K562 (cell line): ENCODE data around the gene FOS. TPM values are rescaled to one million over a fixed set of nuclear protein-coding genes. Genes with fewer than 3 reads are reported as not detected.

Source experiments
- BRCA1 ChIP-seq, 2 experiments: fragments of 450-650 bp in 1 of 2; sonication (generic) in 1 of 2; formaldehyde crosslinking in 1 of 2; IDR thresholded peaks; 2 replicates each; pipeline versions ENCODE4 v1.5.0 to v1.6.1; 2017 to 2020; ENCODE audit warnings: mild to moderate bottlenecking in 1 of 2, missing genetic modification reagents in 1 of 2
- BRD4 ChIP-seq: fragments of 200-600 bp; sonication (generic); IDR thresholded peaks from 2 replicates; pipeline ENCODE4 v1.6.1; 2017; ENCODE audit warnings: inconsistent platforms
- CAMTA2 ChIP-seq: fragments of 250-450 bp; sonication (Bioruptor Pico); conservative IDR thresholded peaks from 2 replicates; pipeline ENCODE4 v1.5.1; 2022
- MCM3 ChIP-seq: fragments of 450-650 bp; IDR thresholded peaks from 2 replicates; pipeline ENCODE4 v1.6.1; 2016
- MTA3 ChIP-seq: fragments of 450-650 bp; formaldehyde crosslinking; IDR thresholded peaks from 2 replicates; pipeline ENCODE4 v1.6.1; 2017; ENCODE audit warnings: mild to moderate bottlenecking, borderline replicate concordance
- NR1H2 ChIP-seq: sonication (generic); formaldehyde crosslinking; IDR thresholded peaks from 2 replicates; pipeline ENCODE4 v1.4.0; 2020; ENCODE audit warnings: mild to moderate bottlenecking, missing genetic modification reagents
- REST ChIP-seq, 2 experiments: fragments of 450-650 bp; formaldehyde crosslinking in 1 of 2; IDR thresholded peaks; 2 replicates each; pipeline versions ENCODE4 v1.4.0 to v1.6.1; 2014 to 2020; ENCODE audit warnings: mild to moderate bottlenecking in 2 of 2, borderline replicate concordance in 1 of 2, low read depth in 1 of 2
- SMARCA4 ChIP-seq: fragments of 450-650 bp; IDR thresholded peaks from 2 replicates; pipeline ENCODE4 v1.6.1; 2016
- SRSF7 ChIP-seq: fragments of 200-400 bp; formaldehyde crosslinking; optimal IDR thresholded peaks from 2 replicates; pipeline ENCODE3; 2017; ENCODE audit warnings: mild to moderate bottlenecking, low read depth, low read length
- ZMIZ1 ChIP-seq, 2 experiments: fragments of 150-350 bp in 1 of 2; IDR thresholded peaks; 2 replicates each; pipeline ENCODE4 v1.6.1; 2012 to 2016; ENCODE audit warnings: low read depth in 2 of 2, low read length in 2 of 2, mild to moderate bottlenecking in 1 of 2, moderate library complexity in 1 of 2
- ZNF274 ChIP-seq: IDR thresholded peaks from 2 replicates; pipeline ENCODE4 v1.6.1; 2011; ENCODE audit warnings: low read depth, mild to moderate bottlenecking, low read length, moderate library complexity, borderline replicate concordance
- polyA plus RNA-seq, 8 experiments: library from polyadenylated mRNA; depleted of rRNA in 4 of 8; stranded (reverse) in 5 of 8; unstranded in 3 of 8; fragments of >200 nt; fragmentation: Nextera tagmentation in 2 of 8; fragmentation: Illumina TruSeq in 1 of 8; extraction: Ambion mirVana in 2 of 8; extraction: Trizol in 1 of 8; gene quantifications; 2 replicates each; pipeline versions ENCODE4 v1.2.1 to v1.2.3, GENCODE V29; 2011 to 2014; ENCODE audit warnings: inconsistent platforms in 1 of 8, missing spikeins in 1 of 8
- total RNA-seq, 7 experiments: library from RNA; depleted of rRNA in 6 of 7; stranded (reverse); fragments of >200 nt in 6 of 7; fragmentation: Illumina TruSeq in 2 of 7; extraction: Trizol in 2 of 7; gene quantifications; 2 replicates each; pipeline versions ENCODE4 v1.2.1 to v1.2.3, GENCODE V29; 2011 to 2021; ENCODE audit warnings: low replicate concordance in 1 of 7
- TF ChIP-seq, protein P1 (sequence below): fragments of 450-650 bp; conservative IDR thresholded peaks from 2 replicates; pipeline ENCODE4 v1.6.1; 2016; ENCODE audit warnings: missing genetic modification characterization, low read depth, mild to moderate bottlenecking, missing compliant biosample characterization, moderate library complexity
- TF ChIP-seq, protein P2 (sequence below): sonication (generic); formaldehyde crosslinking; IDR thresholded peaks from 2 replicates; pipeline ENCODE4 v1.8.0; 2022; ENCODE audit warnings: missing genetic modification reagents, mild to moderate bottlenecking, borderline replicate concordance

The FOS gene
- total and polyA plus RNA-seq, 9 of the 15 experiments (the other 6 are each of a cell fraction or from before 2014, with no cell fraction given): 0.54 to 13.8 (median 8.9) TPM

GRCh38 chr14:75279153-75279762 lies 630 bp downstream of the FOS start (continued):
- TF ChIP-seq, protein P1, sequence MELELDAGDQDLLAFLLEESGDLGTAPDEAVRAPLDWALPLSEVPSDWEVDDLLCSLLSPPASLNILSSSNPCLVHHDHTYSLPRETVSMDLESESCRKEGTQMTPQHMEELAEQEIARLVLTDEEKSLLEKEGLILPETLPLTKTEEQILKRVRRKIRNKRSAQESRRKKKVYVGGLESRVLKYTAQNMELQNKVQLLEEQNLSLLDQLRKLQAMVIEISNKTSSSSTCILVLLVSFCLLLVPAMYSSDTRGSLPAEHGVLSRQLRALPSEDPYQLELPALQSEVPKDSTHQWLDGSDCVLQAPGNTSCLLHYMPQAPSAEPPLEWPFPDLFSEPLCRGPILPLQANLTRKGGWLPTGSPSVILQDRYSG (tag): no peak
- no peak for TF ChIP-seq NR1H2 (CRISPR knock-in tag)
- TF ChIP-seq MCM3: no peak
- TF ChIP-seq SRSF7: no peak
- TF ChIP-seq REST (IDR thresholded peaks at IDR 0.05; ENCODE audit: borderline replicate concordance): 0 out of 2 replicates have a peak, but pooled peaks have one; percentile 13
- no peak for TF ChIP-seq REST (CRISPR knock-in tag; IDR thresholded peaks at IDR 0.05; ENCODE audit: low read depth)
- no peak for TF ChIP-seq CAMTA2 (CRISPR knock-in tag)
- no peak for TF ChIP-seq BRCA1 (IDR thresholded peaks at IDR 0.05)
- TF ChIP-seq BRCA1 (CRISPR knock-in tag; IDR thresholded peaks at IDR 0.05): no peak
- no peak for TF ChIP-seq BRD4
- TF ChIP-seq MTA3: no peak
- no peak for TF ChIP-seq ZNF274
- no peak for TF ChIP-seq SMARCA4
- TF ChIP-seq, protein P2, sequence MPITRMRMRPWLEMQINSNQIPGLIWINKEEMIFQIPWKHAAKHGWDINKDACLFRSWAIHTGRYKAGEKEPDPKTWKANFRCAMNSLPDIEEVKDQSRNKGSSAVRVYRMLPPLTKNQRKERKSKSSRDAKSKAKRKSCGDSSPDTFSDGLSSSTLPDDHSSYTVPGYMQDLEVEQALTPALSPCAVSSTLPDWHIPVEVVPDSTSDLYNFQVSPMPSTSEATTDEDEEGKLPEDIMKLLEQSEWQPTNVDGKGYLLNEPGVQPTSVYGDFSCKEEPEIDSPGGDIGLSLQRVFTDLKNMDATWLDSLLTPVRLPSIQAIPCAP: no peak
- TF ChIP-seq ZMIZ1 (IDR thresholded peaks at IDR 0.05; ENCODE audit: low read depth in 2 of 2, low read length in 2 of 2): no peak
